DOHH2 (cell line): Measurements from ENCODE around the gene CR2.

Experiments
- CTCF ChIP-seq: fragments of 200-600 bp; sonication (generic); IDR thresholded peaks from one replicate; pipeline ENCODE4 v1.5.1; 2014; ENCODE audit warnings: antibody characterized with exemption, mild to moderate bottlenecking, low read depth, low read length; ENCODE audit not compliant: poor library complexity, severe bottlenecking
- EZH2phosphoT487 ChIP-seq: fragments of 200-600 bp; sonication (generic); IDR thresholded peaks from 2 replicates; pipeline ENCODE4 v1.6.1; 2017; ENCODE audit warnings: borderline replicate concordance, mild to moderate bottlenecking, antibody characterized with exemption, low read length, moderate library complexity, mixed read lengths

GRCh38 chr1:207433435-207433834 lies 20.7 kb upstream of the CR2 start:
- no peak for TF ChIP-seq CTCF
- TF ChIP-seq EZH2phosphoT487 = no peak
